GM19043 (cell line): ENCODE data around the gene NPFF.

Source experiments
- ATAC-seq: cut with Tn5 transposase; IDR thresholded peaks from one replicate; pipeline ENCODE4 v1.9.1; 2021; ENCODE audit warnings: low read depth; ENCODE audit not compliant: unreplicated experiment

The NPFF gene

DNA sequence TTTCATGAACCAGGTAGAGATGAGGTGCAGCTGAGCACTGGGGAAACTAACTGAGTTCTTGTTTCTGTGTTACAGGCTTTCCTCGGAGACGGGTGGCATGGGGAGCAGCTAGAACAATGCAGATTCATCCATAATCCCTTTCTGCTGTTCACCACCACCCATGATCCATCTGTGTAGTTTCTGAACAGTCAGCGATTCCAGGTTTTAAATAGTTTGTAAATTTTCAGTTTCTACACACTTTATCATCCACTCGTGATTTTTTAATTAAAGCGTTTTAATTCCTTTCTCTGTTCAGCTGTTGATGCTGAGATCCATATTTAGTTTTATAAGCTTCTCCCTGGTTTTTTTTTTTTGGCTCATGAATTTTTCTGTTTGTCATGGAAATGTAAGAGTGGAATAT lies 28.0 kb downstream of the NPFF start:
- ATAC-seq, result no peak

DNA sequence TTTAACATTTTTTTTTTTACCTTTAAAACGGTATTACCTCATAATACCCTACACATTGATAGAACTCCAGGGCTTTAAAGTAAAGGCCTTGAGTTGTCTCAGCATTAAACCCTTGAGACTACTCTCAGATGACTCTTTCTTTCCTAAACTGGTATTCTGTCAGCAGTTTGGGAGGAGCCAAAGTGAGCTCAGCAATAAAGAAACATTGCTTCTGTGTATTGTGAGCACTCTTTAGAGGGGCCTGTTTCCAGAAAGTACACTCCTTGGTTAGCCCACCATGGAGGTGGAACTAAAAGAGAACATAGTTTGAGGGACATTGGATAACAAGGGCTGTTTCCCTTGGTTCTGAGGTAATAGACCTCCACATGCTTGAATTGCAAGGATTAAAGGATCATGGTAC lies 28.4 kb downstream of the NPFF start:
- no peak for ATAC-seq

GRCh38 chr12:53476769-53477209 lies 30.5 kb downstream of the NPFF start:
- ATAC-seq, result no peak

DNA sequence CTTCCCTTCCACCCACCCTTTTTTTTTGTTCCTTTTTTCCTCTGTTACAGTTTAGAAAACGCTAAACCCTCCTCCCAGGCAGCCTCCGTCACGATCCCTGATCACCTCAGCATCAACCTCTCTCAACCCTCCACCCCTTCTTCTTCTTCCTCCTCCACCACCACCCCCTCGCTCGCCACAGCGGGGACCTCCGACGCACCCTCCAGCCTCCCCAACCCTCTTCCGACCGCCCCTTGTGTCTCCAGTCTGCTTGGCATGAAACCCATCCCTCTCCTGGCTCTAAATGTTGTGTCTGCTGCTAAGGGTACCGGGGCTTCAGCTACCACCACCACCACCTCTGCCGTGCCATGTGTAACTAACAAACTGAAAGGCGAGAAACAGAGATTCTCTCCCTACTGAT lies 32.5 kb downstream of the NPFF start:
- no peak for ATAC-seq

DNA sequence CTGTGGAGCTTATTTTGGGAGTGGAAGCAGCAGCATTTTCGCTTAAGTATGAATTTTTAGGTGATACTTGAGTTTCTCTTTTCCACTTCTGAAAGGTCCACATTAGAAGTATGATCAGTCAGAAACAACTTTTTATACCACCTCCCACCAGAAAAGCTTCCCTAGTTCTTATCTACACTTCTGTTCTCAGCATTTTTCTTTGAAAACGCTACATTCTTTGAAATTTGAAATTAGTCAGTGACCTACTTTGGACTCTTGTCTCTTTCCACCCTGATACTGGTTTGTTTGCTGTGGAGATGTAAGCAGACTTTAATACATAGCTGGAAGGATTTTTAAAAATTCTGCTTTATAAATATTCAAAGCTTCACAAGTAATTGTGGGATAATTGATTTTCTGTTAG lies 33.2 kb downstream of the NPFF start:
- no peak for ATAC-seq

GRCh38 chr12:53472056-53472582 lies 35.2 kb downstream of the NPFF start:
- no peak for ATAC-seq

DNA sequence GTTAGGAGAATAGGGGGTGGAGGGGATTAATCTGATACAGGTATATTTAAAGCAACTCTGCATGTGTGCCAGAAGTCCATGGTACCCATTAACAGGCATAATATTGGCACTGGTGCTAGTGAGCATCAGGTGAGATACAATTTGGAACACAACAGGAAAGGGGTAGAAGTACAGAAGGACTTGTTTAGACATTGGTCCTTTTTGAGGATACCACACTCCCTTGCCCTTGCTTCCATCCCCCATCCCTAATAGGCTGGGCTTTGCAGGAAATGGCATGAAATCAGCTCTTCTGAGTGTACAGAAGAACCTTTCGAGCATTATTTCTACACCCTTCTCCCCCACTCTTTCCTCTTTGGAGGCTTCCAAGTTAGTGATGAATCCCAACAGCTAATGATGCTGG lies 39.0 kb downstream of the NPFF start:
- no peak for ATAC-seq

- ATAC-seq, result no peak
Observed at GRCh38 chr12:53467880-53468279, 39.4 kb downstream of the NPFF start.

DNA sequence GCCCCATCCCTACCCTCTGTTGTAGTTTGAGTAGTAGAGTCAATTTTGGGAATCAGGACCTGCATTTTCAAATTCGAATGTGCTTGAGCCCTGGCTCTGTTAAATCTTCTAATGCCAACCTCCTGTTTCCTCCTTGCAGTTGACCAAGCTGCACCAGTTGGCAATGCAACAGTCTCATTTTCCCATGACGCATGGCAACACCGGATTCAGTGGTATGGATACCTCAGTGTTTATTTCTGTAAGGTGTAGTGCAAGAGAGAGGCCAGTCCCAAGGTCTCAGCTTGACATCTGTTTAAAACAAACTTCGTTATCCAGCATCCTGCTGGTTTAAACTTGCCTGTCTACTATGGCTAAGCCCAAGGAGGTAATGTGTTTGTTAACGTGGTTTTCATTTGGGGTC lies 40.2 kb downstream of the NPFF start:
- no peak for ATAC-seq

DNA sequence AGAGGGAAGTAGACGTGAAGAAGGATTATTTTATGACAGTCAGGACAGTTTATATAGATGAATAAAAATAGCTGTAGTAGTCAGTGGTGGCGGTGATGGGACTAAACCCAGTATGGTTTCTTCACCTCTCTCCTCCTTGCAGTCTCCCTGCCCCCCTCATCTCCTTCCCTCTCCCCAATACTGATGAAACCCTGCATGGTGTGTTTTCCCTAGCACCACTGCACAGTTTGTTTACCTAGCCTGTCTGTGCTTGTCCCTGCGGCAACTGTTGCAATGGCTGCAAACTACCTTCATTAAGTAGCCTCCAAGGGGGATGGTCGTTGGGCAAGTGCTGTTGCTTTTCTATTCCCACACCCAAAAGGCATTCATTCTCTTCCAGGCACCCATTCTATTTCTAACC lies 40.6 kb downstream of the NPFF start:
- no peak for ATAC-seq

DNA sequence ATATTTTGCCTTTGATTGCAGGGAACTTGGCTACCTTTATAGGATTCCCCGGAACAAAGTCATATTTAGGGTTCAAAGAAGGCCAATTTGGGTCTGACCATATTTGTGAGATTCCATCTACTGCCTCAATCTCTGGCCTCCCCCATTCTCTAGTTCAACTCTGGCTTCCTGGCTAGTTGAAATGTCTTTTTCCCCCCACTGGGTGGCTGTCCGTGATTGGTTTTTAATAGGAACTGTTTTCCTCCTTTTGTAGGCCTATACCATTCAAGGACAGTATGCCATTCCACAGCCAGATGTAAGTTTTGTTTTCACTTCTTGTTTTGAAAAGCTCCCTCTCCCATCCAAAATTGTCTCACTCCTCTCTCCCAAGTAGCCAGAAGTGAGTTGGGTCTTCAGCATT lies 41.6 kb downstream of the NPFF start:
- no peak for ATAC-seq

DNA sequence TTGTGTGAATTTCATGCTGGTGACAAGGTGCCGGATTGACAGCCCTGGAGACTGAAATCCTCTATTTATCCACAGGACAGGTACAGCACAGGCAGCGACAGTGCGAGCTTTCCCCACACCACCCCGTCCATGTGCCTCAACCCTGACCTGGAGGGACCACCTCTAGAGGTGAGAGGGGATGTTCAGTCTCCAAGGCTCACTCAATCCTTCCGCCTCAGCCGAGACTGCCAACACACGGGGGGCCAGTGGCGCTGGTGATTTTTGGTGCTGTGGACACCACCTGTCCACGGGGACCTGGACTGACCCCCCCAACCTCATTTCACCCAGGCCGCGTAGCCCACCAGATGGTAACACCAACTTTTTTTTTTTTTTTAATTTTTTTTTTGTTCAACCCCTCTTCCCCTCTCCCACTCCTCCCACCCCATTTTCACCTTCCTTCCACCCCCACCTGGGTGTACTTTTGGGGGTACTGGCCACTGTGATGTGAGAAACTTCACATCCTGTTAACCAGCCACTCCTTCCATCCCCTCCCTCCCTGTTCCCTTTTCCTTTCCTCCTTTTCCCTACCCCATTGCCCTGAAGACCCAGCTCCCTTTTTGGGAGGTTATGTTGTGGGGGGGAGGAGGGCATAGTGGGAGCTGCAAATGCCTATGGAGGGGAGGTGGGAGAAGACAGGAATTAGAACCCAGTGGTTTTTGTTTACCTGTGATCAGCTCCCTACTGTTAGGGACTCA lies 42.4 kb downstream of the NPFF start:
- no peak for ATAC-seq

DNA sequence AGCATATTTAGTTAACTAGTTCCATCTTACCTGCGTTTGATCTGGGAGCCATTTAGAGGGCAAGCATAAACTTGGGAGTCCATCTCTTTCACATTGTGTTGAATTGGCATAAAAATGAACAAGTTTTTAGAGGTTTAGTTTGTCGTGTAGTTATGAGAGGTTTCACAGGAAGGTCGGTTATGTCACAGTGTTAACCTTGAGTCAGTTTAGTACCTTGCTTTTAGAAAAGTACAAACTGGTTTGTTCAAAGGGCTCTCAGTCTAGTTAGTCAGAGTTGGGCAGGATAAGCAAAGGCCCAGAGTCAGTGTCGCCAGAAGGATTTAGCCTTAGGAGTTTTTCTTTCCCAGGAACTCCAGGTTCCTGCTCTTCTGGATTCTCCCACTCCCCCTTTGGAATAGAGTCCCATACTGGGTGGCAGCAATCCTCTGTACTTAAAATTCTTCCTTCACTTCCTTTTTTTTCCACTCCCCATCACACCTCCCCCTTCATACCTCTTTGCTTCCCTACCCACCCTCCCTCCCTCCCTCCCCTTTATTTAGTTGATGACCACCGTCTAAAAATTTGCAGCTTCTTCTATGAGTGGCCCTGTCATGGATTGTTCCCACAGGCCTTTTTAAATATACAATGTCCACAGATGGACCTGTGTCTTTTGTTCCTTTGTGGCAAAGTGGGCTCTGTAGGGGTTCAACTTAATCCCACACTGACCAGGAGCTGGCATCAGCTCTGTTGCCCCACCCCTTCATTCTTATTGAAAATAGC lies 43.3 kb downstream of the NPFF start:
- no peak for ATAC-seq

DNA sequence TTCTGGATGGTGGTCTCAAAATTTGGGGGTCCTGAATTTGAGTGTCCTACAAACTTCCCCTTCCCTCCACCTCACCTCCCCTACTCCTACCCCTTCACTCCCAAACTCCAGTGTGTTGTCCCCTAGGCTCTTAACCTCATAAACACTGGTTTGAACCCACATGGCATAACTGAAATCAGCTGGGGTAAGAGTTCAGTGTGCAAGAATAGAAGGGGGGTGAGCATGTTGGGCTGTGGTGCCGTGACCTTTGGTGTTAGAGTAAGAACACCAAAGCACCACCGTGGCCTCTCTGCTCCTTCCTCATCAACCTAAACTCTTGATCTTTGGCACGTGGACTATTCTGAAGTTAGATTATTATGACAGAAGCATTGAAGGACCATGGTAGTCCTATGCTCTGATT lies 44.3 kb downstream of the NPFF start:
- ATAC-seq, result no peak

- no peak for ATAC-seq
Observed at GRCh38 chr12:53461591-53461990, 45.7 kb downstream of the NPFF start.

- no peak for ATAC-seq
Observed at GRCh38 chr12:53461059-53461458, 46.2 kb downstream of the NPFF start.

DNA sequence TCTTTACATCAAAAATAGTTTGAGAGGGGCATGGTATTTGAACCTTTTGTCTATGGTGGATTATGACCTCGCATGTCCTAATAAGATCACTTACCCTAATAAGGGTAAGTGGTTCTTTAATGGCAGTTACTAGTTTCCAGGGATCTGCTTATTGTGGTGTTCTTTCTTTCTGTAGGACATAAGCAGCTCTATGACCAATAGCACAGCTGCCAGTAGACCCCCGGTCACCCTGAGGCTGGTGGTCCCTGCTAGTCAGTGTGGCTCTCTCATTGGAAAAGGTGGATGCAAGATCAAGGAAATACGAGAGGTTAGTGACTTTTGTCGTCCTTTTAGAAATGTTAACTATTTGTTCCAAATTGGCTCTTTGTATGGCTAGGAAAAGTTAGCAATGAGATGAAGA lies 48.2 kb downstream of the NPFF start:
- ATAC-seq, result no peak
